GM12878 (cell line): ENCODE measurements around the gene SERPINE2.

ENCODE experiments used
- BRCA1 ChIP-seq: IDR thresholded peaks from 2 replicates; pipeline ENCODE4 v1.6.1; 2011; ENCODE audit warnings: low read depth, low read length, improper control_type of control experiment
- CBX5 ChIP-seq: sonication (generic); IDR thresholded peaks from 2 replicates; pipeline ENCODE4 v1.6.1; 2016; ENCODE audit warnings: low read depth, moderate library complexity, mild to moderate bottlenecking, inconsistent platforms
- CREB1 ChIP-seq: IDR thresholded peaks from 2 replicates; pipeline ENCODE4 v1.6.1; 2012; ENCODE audit warnings: low read depth, mild to moderate bottlenecking, inconsistent platforms
- EP300 ChIP-seq, 2 experiments: fragments of 150-350 bp in 1 of 2; IDR thresholded peaks; 2 replicates each; pipeline ENCODE4 v1.6.1; 2011 to 2012; ENCODE audit warnings: low read depth in 2 of 2, low read length in 2 of 2, borderline replicate concordance in 1 of 2, improper control_type of control experiment in 1 of 2, inconsistent platforms in 1 of 2; ENCODE audit not compliant: control insufficient read depth in 1 of 2
- EZH2 ChIP-seq: IDR thresholded peaks from 2 replicates; pipeline ENCODE4 v1.6.1; 2012; ENCODE audit warnings: low read depth, mild to moderate bottlenecking, control low read depth, inconsistent platforms, low read length, borderline replicate concordance; ENCODE audit not compliant: control insufficient read depth
- POLR2A ChIP-seq: IDR thresholded peaks from 2 replicates; pipeline ENCODE4 v1.6.1; 2011; ENCODE audit warnings: low read depth, mild to moderate bottlenecking, low read length
- SPI1 ChIP-seq: IDR thresholded peaks from 2 replicates; pipeline ENCODE4 v1.6.1; 2011; ENCODE audit warnings: low read depth, mild to moderate bottlenecking, low read length, moderate library complexity, borderline replicate concordance; ENCODE audit not compliant: insufficient read depth
- YY1 ChIP-seq: IDR thresholded peaks from 2 replicates; pipeline ENCODE4 v1.6.1; 2011; ENCODE audit warnings: low read depth, mild to moderate bottlenecking, low read length
- TF ChIP-seq, protein P1 (sequence below): IDR thresholded peaks from 2 replicates; pipeline ENCODE4 v1.6.1; 2012; ENCODE audit warnings: low read depth, low read length, improper control_type of control experiment
- TF ChIP-seq, protein P2 (sequence below): IDR thresholded peaks from 2 replicates; pipeline ENCODE4 v1.6.1; 2011; ENCODE audit warnings: low read depth, low read length, improper control_type of control experiment, borderline replicate concordance
- TF ChIP-seq, protein P3 (sequence below): IDR thresholded peaks from 2 replicates; pipeline ENCODE4 v1.6.1; 2012; ENCODE audit warnings: low read length, inconsistent platforms
- TF ChIP-seq, protein P4 (sequence below), 3 experiments: IDR thresholded peaks in 2 of 3; conservative IDR thresholded peaks in 1 of 3; 2 replicates each; pipeline ENCODE4 v1.5.1; 2011; ENCODE audit warnings: low read depth in 3 of 3, low read length in 3 of 3, mild to moderate bottlenecking in 3 of 3, control low read depth in 2 of 3, moderate library complexity in 2 of 3, inconsistent platforms in 1 of 3, mixed read lengths in 1 of 3; ENCODE audit not compliant: control insufficient read depth in 2 of 3, insufficient read depth in 1 of 3; ENCODE audit errors: extremely low read depth in 1 of 3
- TF ChIP-seq, protein P5 (sequence below): IDR thresholded peaks from 2 replicates; pipeline ENCODE4 v1.6.1; 2011; ENCODE audit warnings: low read depth, mild to moderate bottlenecking, low read length, moderate library complexity, borderline replicate concordance; ENCODE audit errors: extremely low read depth

DNA sequence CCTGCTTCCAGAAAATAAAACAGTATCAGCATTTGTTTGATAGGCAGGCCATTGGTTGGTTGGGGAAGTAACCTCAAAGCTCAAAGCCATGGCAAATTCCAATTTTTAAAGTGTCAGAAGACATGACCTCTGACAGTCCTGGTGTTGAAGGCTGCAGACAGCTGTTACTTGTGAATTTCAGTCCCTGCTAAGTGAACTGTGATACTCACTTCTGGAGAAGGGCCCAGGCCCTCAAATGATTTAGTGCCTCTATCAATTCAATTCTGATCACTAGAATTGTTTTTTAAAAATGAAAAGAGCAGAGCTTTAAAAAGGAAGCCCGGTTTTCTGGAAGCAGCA is 58.7 kb downstream of the SERPINE2 start:
- no peak for TF ChIP-seq YY1
- TF ChIP-seq CBX5, result no peak
- TF ChIP-seq EZH2, result no peak
- TF ChIP-seq, protein P1, sequence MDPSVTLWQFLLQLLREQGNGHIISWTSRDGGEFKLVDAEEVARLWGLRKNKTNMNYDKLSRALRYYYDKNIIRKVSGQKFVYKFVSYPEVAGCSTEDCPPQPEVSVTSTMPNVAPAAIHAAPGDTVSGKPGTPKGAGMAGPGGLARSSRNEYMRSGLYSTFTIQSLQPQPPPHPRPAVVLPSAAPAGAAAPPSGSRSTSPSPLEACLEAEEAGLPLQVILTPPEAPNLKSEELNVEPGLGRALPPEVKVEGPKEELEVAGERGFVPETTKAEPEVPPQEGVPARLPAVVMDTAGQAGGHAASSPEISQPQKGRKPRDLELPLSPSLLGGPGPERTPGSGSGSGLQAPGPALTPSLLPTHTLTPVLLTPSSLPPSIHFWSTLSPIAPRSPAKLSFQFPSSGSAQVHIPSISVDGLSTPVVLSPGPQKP, result no peak
- no peak for TF ChIP-seq SPI1
- TF ChIP-seq, protein P2, sequence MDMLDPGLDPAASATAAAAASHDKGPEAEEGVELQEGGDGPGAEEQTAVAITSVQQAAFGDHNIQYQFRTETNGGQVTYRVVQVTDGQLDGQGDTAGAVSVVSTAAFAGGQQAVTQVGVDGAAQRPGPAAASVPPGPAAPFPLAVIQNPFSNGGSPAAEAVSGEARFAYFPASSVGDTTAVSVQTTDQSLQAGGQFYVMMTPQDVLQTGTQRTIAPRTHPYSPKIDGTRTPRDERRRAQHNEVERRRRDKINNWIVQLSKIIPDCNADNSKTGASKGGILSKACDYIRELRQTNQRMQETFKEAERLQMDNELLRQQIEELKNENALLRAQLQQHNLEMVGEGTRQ, result no peak
- TF ChIP-seq, protein P3, sequence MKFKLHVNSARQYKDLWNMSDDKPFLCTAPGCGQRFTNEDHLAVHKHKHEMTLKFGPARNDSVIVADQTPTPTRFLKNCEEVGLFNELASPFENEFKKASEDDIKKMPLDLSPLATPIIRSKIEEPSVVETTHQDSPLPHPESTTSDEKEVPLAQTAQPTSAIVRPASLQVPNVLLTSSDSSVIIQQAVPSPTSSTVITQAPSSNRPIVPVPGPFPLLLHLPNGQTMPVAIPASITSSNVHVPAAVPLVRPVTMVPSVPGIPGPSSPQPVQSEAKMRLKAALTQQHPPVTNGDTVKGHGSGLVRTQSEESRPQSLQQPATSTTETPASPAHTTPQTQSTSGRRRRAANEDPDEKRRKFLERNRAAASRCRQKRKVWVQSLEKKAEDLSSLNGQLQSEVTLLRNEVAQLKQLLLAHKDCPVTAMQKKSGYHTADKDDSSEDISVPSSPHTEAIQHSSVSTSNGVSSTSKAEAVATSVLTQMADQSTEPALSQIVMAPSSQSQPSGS, result no peak
- no peak for TF ChIP-seq EP300 (IDR thresholded peaks at IDR 0.05; ENCODE audit: borderline replicate concordance in 1 of 2, control insufficient read depth in 1 of 2, low read depth in 2 of 2, low read length in 2 of 2)
- no peak for TF ChIP-seq BRCA1
- TF ChIP-seq, protein P4, sequence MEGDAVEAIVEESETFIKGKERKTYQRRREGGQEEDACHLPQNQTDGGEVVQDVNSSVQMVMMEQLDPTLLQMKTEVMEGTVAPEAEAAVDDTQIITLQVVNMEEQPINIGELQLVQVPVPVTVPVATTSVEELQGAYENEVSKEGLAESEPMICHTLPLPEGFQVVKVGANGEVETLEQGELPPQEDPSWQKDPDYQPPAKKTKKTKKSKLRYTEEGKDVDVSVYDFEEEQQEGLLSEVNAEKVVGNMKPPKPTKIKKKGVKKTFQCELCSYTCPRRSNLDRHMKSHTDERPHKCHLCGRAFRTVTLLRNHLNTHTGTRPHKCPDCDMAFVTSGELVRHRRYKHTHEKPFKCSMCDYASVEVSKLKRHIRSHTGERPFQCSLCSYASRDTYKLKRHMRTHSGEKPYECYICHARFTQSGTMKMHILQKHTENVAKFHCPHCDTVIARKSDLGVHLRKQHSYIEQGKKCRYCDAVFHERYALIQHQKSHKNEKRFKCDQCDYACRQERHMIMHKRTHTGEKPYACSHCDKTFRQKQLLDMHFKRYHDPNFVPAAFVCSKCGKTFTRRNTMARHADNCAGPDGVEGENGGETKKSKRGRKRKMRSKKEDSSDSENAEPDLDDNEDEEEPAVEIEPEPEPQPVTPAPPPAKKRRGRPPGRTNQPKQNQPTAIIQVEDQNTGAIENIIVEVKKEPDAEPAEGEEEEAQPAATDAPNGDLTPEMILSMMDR (IDR thresholded peaks at IDR 0.05 in 2 of 3, conservative IDR thresholded peaks at IDR 0.05 in 1 of 3; ENCODE audit: control insufficient read depth in 2 of 3, extremely low read depth in 1 of 3, insufficient read depth in 1 of 3, low read depth in 3 of 3, low read length in 3 of 3), result no peak
- TF ChIP-seq CREB1, result no peak
- TF ChIP-seq POLR2A, result no peak
- TF ChIP-seq, protein P5, sequence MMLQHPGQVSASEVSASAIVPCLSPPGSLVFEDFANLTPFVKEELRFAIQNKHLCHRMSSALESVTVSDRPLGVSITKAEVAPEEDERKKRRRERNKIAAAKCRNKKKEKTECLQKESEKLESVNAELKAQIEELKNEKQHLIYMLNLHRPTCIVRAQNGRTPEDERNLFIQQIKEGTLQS, result no peak
